GM21717 (cell line): ENCODE data around the gene GRIN2A.

Source experiments
- ATAC-seq: cut with Tn5 transposase; IDR thresholded peaks from one replicate; pipeline ENCODE4 v1.9.1; 2021; ENCODE audit warnings: mild to moderate bottlenecking, moderate library complexity; ENCODE audit not compliant: unreplicated experiment

The GRIN2A gene

DNA sequence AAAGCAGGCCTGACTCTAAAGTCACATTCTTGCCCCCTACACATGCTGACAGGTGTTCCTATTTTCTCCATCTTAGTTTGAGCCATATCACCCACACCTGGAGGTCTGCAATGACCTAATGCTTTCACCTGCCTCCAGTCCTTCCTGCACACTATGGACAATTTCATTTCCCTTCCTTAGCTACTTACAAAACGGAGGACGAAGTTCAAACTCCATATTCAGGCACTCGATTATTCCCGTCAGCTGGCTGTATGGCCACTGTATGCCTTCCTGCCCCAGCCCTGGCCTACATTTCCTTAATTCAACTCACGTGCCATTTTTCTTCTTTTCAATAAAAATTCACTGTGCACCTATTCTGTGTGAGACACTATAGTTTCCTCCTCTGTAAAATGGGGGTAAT is 44.9 kb downstream of the GRIN2A start:
- no peak for ATAC-seq

DNA sequence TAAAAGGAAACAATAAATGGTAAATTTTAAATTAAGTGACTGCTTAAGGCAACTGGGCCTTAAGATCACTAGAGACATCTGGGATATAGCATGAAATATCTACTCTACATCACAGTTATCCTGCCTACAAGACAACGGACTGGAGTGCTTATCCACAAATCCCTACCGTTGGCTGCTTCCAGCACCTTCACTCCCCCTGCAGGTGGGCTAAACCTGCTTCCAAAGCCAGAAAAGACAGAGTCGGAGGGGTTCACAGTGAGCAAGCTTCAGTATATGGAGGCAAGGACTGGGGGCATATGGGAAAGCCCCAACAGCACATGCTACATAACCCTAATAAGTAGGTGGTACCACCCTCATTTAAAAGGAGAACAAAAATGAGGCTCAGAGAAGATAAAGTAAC is 45.3 kb downstream of the GRIN2A start:
- no peak for ATAC-seq

DNA sequence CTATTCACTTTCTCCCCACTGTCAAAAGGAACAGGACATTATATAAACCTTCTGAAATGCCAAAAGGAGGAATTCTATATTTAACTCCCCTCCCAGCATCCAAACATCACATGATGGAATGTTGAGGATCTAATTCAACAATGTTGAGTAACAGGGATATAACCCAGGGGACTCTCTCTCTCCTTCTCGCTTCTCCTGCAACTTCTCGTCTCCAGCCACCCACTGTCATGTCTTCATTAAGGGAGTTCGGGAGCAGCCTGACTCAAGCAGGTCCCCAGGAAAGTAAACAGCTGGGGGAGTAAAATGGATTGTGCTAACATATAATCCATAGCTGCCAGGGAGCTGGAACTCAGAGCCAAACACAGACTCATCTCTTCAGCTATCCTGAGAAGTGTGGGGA is 51.7 kb downstream of the GRIN2A start:
- no peak for ATAC-seq

DNA sequence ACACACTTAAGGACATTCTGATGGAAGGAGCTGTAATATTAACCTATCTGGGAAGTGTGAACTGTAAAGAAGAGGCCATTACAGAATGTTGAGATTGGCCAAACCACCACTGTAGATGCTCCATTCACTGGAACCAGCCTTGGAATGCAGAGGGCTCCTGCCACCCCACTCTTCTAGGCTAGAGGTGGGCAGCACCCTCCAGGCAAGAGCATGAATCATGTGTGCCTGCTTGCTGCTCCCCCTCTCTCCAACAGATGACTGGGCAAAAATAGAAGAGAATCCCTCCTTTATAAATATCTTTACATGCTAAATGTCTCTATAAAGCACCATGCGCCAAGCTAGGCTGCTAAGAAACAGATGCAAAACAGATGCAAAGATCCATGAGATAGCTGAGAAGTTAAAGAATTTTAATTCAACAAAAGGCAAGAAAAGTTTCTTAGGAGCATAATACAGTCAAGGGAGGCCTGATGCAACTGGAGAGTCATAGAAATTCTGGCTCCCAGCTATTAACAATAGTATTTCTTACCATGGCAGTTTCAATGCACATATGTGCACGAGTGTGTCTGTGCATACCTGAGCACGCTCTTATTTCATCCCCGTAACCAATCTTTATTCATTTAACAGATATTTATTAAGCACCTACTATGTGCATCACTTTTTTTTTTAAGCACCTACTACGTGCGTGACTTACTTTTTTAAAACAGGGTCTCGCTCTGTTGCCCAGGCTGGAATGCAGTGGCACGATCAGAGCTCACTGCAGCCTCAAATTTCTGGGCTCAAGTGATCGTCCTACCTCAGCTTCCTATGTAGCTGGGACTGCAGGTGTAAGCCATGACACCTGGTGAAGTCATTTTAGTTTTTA is 53.6 kb downstream of the GRIN2A start:
- no peak for ATAC-seq

DNA sequence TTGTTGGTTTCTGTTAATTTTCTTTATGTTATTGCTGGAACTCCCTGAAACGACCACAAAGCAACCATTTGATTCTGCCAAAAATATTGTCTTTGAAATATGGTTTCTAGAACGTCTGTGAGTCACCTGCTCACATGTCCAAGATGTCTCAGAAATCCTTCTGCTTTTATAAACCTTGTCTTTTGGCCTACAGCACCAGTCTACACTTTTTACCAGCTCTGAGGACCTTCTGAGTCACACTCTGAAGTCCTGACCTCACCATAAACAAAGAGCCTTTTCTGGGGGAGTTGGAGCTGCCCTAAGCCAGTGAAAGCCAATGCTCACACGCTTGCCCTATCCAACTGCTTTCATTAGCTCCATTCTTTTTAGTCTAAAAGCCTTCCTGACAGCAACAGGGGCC is 55.5 kb downstream of the GRIN2A start:
- ATAC-seq = no peak

DNA sequence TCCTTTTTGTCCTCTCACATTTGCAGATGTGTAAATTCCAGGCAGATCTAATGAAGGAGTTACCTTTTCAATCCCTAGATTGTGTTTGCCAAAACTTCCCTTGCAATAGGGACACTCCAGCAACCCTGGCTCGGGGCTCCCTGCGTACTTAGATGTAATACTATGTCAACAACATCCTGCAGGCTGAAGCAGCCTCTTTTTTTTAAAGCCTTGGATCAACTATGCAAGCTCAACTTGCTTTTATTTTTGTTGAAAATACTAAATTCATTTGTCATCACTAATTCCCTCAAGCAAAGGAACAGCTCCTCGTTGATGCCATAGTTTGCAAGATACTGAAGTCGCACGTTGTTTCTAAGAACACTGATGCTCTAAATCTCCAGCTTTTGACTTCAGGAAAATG is 59.1 kb downstream of the GRIN2A start:
- no peak for ATAC-seq

DNA sequence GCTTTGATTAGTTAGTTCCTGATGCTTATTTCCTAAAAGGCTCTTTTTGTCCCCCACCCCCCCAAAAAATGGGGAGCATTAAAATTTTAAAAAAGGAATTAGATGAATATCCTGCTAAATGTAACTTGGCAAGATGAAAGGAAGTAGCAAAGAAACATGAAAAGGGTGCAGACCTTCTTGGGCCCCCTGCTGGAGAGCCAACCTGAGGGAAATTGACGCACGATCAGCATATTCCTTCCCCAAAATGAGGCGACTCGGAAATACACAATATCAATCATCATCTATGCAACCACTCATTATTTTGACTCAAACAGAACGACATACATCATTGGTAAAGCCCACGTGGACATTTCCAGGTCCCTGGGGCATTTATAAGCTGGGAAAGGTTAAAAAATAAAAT is 59.7 kb downstream of the GRIN2A start:
- no peak for ATAC-seq

DNA sequence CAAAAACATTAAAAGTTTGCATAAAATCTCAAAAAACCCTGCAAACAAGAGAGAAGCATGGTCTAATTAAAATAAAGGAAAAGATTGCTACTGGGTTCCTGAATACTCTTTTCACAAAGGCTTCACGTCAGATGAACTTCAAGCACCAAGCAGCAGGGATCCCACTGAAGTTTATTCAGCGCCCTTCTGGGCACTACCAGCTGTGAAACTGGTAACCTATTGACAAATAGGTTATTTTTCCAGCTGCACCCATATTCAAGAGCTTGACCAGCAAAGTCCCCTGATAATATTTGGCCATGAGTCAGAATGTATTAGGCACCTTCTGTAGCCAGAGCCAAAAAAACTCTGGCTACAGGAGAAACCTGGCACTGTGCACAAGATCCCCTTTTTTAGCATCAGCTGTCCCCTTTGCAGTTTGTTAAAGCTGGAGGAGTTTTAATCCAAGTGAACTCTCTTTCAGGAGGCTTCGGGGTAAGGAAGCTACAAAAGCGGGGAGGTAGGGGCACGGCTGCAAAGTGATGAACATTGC is 60.3 kb downstream of the GRIN2A start:
- ATAC-seq = no peak

DNA sequence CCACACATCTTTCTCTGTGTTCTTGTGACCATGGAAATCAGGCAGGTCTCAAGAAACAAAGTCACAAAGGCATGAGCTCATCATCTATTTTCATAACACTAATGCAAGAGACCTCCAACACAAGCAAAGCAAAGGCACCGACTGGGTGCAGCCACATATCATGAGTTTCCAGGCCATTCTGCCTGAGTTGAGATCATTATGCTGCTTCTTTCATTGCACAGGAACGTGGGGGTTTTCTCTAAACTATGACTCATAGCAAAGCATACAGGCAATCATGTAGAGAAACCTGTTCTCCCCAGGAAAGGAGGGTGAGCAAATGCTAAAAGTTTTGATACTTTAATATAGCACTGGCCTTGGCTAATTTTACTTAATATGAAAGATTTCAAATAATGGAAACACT is 60.7 kb downstream of the GRIN2A start:
- ATAC-seq = no peak

DNA sequence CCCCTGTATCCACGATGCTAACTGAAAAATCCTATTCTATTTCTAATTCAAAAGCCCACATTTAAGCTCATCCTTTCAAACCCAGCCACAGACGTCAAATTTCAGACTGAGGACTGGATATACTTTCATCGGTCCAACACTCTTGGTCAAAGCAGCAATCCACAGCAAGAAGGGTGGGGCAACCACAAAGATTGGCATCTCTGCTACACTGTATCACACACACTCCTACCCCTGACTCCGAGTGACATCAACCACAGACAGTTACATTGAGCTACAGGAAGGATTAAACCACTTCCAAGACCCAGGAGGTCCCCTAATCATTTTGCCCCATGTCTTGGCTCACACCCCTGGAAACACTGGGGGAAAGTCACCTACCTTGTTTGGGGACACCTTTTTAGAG is 61.3 kb downstream of the GRIN2A start:
- ATAC-seq = no peak

DNA sequence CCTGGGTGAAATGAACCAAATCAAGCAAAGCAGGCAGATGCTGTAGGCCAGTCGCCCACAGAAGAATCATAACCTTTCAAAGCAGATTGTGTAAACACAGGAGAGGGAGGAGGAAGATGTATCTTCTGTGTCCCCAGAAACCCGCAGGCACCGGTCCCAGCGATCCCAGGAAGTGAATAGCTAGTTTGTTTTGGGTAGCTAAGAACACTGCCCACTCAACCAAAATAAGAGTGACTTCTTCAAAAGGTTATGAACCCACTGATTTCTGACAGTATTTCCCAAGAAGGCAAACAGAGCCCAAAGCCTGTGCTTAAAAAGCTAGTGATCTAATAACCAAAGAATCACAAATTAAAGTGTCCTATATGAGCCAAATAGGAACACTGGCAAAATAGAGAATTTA is 67.8 kb downstream of the GRIN2A start:
- ATAC-seq = no peak

DNA sequence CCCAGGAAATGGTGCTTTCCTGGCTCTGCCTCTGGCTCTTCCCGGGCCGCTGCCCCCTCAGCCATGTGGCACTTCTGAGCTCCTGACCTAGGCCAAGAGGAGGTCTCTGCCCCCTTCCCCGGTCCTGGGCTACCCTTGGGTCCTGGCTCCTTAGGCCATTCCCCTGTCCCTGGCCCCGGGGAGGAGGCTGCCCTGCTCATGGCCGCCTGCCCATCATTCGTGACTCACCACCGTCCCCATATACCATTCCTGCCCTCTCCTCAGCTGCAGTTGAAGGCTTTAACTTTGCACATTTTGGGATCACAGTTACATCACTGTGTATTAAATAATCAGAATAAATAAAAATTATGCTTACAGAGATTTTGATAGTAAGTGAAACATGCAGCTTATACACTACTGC is 69.0 kb downstream of the GRIN2A start:
- ATAC-seq = no peak

DNA sequence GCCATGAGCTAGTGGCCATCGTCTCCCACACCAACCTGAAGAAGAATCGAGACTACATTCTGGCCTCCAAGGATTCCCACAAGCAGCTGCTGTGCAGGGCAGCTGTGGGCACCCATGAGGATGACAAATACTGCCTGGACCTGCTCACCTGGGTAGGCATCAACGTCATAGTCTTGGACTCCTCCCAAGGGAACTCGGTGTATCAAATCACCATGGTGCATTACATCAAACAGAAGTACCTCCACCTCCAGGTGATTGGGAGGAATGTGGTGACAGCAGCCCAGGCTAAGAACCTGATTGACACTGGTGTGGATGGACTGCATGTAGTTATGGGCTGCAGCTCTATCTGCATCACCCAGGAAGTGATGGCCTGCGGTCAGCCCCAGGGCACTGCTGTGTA is 70.2 kb downstream of the GRIN2A start:
- ATAC-seq = no peak

DNA sequence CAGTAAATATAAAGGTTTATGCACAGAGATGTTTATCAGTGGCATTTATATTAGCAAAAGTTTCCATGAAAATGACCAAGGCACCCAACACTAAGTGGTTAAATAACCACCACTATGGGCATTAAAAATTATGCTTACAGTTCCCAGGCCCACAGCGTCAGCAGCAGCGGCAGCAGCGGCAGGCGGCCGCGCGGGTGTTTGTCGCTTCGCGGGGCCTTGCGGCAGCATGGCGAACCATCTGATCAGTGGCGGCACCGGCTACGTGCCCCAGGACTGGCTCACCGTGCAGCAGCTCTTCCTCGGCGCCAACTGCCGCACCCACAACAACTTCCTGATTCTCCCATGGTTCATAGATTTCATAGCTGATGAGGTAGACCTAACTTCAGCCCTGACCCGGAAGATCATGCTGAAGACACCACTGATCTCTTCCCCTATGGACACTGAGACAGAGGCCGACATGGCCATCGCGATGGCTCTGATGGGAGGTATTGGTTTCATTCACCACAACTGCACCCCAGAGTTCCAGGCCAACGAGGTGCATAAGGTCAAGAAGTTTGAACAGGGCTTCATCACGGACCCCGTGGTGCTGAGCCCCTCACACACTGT is 71.0 kb downstream of the GRIN2A start:
- ATAC-seq = no peak

DNA sequence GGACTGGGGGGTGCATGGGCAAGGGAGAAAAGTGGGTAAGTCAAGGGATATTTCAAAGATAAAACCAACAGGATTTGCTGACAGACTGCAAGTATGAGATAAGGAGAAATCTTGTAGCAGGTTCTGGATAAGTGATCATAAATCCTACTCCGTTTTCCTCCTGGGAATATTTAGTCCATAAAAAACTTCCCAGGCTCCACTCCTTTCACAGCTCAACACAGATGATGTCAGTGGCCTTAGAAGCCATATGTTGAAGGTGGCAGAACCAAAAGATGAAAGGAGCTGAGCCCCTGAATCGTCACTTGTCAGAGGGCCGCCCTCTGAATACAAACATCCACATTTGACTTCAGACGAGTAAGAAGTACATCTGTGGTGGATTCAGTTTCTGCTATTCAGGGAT is 71.7 kb downstream of the GRIN2A start:
- ATAC-seq = no peak

DNA sequence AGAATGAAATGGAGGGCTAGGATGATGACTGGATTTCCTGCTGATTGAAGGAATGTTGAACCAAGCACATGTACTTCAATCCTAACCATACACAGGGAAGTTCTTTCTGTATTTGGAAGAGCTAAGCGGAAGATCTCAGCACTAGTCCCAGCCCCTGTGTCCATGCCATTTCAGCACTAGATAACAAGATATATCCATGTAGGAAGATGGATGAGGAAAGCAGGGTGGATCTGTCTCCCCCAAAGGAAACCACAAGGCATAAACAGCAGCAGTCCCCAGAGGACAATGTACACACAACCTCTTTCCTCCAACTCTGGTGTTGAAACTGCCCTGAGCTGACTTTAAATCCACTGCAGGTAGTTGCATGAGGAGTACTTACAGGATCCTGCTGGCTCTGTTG is 75.1 kb downstream of the GRIN2A start:
- no peak for ATAC-seq

DNA sequence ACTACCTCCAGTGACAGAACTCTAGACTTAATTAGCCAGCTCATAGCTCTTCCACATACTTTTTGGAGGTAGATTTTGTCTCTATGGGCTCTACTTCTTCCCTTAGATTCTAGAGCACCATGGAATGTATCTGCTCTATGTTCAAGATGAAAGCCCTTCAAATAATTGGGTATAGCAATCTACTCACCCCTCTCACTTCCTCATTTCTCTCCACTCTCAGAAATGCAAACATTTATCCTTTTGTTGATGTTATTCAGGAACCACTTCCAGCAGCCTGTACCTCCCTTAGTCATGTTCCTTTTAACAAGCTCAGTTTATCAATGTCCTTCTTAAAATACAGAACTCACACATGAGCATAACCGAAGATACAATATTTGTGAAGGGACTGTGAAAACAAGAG is 78.5 kb downstream of the GRIN2A start:
- no peak for ATAC-seq

DNA sequence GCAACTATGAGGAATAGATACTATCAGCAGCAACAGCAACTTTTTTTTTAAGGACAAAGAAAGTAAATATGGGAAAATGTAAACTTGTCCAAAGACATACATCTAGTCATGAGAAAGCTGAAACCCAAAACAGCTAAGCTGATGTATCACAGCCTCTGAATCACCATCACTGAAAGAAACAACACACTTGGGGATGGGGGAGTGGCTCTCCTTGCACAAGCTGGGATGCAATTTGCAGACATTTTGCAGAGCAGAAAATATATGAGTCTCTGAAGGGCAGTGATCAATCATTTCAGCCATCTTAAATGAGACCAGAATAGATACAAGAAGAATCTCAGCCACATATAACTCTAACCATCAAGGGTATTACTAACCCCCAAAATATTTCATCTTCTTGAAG is 79.1 kb downstream of the GRIN2A start:
- ATAC-seq = no peak

DNA sequence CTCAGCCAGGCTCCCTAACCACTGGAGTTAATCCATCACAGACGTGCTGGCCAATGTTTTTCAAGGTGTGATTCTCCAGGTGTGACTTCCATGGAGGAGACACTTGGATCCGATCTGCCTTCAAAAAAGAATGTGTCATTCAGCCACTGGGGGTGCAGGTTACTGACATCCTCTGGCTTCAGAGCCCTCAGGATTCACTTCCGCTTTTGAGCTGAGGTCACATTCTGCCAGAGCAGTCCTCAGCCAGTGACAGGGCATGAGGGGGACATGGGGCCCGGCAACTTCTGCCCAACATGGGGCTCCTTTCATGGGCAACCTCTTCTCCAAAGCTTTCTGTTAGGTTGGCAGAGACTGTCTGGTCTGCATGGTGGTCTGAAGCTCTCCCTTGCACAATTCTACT is 81.4 kb downstream of the GRIN2A start:
- ATAC-seq = no peak

DNA sequence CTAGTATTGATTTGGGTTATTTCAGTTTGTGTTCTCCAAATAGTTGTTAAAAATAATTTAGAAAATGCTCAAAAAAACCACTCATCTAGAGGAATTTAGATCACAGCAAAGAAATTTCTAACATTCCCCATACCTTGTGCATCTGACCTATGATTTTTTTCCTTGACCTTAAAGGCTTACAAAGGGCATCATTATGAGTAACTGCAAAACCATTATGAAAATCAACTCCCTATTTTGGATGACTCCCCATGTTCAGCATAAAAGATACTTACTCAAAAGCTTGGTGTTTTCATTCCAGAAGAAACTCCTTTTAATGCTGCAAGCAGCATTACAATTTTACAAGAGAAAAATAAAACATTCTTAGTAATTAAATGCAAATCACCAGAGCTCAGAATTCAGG is 83.2 kb downstream of the GRIN2A start:
- no peak for ATAC-seq

DNA sequence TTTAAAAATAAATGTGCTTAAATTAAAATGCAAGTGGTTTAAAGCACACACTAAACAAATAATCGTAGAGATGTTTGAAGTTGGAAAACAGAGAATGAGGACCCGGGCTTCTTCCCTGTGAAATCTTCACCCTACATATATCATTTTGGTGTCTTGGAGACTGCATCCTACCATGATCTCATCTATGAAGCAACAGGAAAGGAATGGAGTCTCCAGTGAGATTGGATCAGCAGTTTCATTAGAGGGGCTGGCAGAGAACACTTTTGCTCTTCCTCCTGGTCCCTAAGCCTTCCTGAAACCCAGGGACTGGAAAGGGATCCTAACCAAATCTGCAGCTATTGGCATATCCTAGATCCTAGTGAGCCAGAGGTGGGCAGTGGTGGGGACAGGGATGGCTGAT is 85.0 kb downstream of the GRIN2A start:
- ATAC-seq = no peak

DNA sequence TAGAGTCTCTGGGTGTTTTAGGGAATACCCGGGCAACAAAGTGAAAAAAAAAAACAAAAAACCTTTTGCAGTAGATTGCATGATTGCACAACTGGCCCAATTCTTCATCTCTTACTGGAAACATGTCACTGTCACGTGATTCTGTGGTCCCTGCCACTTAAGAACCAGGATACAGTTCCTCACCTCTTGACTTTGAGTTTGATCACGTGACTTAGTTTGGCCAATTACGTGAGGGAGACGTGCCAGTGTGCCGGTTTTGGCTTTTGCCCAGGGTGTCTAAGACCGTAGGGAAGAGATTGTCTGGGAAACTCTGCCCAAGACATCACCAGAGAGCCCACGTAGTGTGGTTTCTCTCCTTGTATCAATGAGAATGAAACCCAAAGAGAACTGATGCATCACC is 88.7 kb downstream of the GRIN2A start:
- no peak for ATAC-seq

DNA sequence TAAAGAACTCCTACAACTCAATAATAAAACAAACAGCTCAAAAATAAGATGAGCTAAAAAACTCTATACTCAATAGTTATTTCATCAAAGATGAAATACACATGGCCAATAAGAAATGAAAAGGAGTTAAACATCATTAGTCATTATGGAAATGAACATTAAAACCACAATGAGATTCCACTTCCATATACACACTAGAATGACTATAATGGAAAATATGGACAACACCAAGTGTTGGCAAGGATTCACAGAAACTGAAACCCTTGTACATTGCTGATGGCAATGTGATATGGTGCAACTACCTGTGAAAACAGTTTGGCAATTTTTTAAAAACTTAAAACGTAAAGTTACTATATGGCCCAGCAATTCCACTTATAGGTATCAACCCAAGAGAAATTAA is 91.4 kb downstream of the GRIN2A start:
- no peak for ATAC-seq
